GM19438 (cell line): Measurements from ENCODE around the gene SWT1.
A peak's percentile ranks its signal among the peaks of the same experiment; 100 is the strongest.
"Not testable (repeated sequence)": the region's sequence is repeated elsewhere in the genome, so short reads cannot be mapped to it uniquely, and the experiment has no call there.

ENCODE experiments used
- ATAC-seq: cut with Tn5 transposase; IDR thresholded peaks from one replicate; pipeline ENCODE4 v1.9.1; 2021; ENCODE audit warnings: low read depth; ENCODE audit not compliant: unreplicated experiment

SWT1 gene

DNA sequence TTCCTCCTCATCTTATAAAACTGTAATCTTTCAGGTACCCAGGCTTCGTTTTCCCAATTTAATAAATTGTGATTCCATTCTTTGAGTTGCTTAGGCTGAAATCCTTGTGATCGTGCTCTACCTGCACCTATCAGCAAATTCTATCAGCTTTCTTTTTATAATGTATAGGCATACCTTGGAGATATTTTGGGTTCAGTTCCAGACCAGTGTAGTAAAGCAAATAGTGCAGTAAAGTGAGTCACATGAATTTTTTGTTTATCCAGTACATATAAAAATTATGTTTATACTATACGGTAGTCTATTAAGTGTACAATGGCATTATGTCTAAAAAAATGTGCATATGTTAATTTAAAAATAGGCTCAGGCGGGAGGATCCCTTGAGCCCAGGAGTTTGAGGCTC is 5.5 kb downstream of the SWT1 start:
- no peak for ATAC-seq

DNA sequence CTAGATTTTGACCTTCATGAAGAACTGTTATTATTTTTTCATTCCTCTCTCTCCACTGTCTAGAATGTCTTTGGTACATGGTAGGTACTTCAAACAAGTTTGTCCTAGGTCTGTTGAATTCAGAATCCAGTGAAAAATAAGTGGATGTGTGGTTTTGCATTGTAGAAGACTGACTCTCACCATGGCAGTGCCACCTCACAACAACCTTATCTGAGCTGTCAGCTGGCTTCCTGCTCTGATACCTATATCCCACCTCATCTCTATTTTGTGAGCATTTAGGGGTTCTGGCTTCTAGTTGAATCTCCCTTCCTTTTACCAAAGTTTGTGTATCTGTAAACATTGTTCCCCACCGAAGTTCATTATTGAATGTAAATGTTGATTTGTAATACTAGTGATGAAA is 9.1 kb downstream of the SWT1 start:
- ATAC-seq: no peak

DNA sequence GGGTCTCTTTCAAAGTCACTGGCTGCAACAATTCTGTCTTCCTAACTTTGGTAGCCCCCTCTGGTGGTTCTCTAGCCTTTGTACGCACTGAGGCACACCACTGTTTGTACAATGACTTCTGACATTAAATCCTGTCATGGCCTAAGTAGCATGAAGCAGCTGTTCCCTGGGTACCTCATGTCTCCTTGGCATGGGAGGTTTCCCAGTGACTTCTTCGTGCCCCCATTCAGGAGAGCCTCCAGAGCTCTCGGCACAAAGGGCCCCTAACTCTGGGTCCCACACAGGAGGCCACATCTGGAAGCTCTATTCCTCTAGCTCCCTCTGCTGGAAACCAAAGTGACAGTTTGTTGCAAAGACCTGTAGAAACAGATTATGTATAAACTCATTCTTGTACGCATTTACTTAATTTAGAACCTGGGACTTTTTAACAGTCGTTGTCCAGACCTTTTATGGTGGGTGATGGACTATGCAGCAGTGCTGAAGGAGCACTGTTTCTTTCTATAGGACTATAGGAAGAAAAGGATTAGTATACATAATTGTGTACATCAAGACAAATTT is 13.4 kb downstream of the SWT1 start:
- ATAC-seq: peak; percentile 89

DNA sequence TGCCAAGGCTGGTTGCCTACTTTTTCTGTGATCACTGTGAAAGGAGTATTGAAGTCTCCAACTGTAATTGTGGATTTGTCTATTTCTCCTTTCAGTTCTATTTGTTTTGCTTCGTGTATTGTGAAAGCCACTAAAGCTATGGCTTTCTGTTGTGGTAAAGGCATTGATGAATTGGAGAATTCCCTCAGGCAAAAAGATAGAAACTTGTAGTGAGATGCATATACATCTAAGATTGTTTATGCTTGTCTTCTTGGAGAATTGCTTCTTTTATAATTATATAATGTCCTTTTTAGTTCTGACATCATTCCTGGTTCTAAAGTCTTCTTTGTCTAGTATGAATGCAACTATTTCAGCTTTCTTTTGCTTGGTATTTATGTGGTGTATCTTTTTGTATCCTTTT is 36.8 kb downstream of the SWT1 start:
- no peak for ATAC-seq

DNA sequence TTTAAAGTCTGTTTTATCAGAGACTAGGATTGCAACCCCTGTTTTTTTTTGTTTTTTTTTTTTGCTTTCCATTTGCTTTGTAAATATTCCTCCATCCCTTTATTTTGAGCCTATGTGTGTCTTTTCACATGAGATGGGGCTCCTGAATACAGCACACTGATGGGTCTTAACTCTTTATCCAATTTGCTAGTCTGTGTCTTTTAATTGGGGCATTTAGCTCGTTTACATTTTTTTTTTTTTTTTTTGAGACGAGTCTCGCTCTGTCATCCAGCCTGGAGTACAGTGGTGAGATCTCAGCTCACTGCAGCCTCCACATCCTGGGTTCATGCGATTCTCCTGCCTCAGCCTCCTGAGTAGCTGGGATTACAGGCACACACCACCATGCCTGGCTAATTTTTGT is 41.7 kb downstream of the SWT1 start:
- not testable (repeated sequence) for ATAC-seq

DNA sequence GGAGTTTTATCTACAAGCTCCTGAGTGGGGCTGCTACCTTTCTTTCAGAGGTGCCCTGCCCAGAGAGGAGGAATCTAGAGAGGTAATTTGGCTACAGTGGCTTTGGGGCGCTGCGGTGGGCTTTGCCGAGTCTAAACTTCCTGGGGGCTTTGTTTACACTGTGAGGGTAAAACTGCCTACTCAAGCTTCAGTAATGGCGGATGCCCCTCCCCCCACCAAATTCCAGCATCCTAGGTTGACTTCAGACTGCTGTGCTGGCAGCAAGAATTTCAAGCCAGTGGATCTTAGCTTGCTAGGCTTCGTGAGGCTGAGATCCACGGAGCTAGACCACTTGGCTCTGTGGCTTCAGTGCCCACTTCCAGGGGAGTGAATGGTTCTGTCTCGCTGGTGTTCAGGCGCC is 43.9 kb downstream of the SWT1 start:
- no peak for ATAC-seq

DNA sequence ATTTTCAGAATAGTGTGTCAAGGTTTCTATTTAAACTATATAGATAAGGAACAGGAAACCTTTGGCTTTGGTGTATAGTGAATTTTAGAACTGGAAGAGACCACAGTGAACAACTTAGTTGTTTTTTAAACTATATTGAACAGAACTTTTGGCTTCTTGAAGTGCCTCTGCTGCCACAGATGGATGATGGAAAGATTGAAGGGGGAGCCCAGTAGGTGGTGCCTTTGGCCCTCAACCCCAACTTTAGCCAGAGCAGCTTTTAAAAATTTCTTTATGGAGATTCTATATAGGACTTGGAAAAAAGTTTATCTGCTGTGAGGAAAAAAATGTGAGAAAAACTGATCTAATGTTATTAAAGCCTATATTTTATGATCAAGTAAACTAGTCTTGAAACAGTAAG is 50.2 kb downstream of the SWT1 start:
- no peak for ATAC-seq

DNA sequence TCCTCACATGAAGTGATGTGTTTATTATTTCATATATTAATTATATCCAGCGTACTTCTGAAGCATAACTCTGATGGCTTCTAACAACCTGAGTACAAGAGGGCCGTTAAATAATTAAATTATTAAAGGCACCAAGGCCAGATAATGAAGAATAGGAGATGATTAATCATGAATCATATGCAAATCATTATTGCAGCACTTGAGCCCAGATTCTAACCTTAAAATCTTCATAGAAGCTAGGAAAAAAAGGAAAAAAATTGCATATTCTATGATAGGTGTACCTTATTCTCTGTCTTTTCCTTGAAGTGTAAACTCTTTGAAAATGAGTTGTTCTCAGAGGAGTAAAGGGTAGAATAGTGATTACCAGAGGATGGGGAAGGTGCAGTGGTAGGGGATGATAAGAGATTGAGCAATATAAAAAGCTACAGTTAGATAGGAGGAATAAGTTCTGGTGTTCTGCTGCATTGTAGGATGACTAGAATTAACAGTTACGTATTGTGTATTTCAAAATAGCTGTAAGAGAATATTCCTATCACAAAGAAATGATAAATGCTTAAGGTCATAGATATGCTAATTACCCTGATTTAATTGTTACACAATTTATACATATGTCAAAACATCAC is 51.1 kb downstream of the SWT1 start:
- no peak for ATAC-seq

DNA sequence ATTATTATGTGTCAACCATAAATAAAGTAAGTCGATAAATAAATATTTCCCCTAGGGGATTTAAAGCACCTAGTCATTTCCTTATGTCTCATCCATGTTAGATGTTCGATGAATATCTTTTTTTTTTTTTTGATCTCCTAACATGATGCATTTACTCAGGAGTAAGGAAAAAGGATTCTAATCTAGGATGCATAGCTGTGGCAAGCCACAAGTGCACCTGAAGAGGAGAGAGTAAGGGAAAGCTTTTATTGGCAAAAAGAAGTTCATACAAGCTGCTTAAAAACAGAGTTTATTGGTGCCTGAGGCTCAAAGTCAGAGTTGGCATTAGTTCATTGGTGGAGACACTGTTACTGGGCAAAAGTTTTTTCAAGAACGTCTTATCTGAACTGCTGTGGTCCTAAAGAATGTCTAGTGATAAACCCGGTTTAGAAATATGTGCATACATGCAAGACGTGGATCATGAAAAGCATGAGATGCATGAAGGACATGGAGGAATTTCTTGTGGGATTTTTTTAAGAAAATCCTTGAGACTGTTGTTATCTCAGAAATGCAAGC is 51.7 kb downstream of the SWT1 start:
- ATAC-seq: no peak

DNA sequence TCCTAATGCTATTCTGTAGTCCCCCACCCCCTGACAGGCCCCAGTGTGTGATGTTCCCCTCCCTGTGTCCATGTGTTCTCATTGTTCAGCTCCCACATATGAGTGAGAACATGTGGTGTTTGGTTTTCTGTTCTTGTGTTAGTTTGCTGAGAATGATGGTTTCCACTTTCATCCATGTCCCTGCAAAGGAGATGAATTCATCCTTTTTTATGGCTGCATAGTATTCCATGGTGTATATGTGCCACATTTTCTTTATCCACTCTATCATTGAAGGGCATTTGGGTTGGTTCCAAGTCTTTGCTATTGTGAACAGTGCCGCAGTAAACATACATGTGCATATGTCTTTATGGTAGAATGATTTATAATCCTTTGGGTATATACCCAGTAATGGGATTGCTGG is 52.4 kb downstream of the SWT1 start:
- not testable (repeated sequence) for ATAC-seq

DNA sequence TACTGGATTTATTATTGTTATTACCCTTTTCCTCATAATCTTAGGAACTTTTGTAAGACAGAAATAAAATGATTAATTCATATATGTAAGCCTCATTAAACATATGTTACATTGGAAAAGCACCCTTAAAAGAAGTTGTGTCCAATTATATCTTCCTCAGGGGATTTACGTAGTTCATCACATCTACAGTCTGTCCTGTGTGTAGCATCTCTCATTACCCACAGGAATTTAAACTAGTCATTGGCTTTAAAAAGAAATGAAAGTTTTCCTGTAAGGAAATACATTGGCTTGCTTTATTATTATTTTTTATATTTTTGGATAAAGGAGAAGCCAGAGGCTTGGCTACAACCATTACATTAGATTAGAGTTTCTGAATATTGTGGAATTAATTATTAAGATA is 56.1 kb downstream of the SWT1 start:
- ATAC-seq: no peak

DNA sequence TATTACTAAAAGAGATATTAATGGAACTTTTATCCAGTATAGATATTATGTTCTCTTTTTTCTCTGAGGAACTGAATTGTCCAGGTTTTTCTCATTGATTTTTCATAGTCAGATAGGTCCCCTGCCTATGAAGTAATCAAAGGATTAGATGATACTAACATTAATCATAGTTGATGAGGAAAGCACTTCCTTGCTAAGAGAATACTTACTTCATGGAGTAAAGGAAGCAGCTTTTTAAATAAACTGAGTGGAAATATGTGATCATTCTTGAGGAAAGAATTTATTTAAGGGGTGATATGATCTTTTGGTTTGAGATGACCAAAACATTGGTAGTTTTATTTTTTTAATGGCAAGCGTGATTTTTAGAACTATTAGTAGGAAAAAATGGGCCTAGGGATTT is 58.9 kb downstream of the SWT1 start:
- no peak for ATAC-seq

DNA sequence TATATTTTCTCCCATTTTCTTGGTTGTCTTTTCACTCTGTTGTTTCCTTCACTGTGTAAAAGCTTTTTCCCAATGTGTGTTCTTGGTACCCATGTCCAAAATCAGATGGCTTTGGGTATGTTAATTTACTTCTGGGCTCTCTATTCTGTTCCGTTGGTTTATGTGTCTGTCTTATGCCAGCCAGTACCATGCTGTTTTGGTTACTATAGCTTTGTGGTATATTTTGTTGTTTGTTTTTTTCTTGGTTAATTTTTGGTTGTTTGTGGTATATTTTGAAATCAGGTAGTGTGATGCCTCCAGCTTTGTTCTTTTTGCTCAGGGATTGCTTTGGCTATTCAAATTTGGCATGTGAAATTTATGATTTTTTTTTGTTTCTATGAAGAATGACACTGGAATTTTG is 67.2 kb downstream of the SWT1 start:
- ATAC-seq: no peak

DNA sequence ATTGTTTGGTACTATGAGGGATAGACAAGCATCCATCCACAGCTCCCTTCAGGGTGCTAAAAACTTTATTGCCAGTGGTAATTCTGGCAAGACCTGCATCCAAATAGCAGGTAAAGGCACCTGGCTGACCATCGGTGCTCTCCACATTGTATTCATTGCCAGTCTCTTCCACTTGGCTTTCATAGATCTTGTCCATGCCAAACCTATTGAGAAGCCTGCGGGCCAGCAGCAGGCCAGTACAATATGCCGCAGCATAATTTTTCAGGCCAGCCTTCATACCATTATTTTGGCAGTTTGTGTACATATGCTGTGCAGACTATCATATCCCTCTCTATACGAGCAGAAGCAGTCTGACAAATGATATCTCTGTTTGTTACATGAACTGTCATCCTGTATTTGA is 70.2 kb downstream of the SWT1 start:
- ATAC-seq: no peak

DNA sequence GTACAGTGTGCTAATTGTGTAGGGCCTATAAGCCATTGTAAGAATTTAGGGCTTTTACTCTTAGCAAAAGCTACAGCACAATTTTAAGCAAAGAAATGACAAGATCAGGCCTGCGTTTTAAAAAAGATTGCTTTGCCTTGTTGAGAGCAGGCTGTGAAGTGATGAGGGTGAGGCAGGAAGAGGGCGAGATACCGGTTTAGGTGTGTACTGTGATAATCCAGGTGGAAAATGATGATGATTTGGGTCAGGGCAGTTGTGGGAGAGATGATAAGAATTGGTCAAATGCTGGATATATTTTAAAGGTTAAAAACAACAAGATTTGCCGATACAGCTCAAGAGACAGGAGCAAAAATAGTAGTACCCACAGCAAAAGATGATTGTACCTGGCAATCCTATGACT is 72.0 kb downstream of the SWT1 start:
- no peak for ATAC-seq

DNA sequence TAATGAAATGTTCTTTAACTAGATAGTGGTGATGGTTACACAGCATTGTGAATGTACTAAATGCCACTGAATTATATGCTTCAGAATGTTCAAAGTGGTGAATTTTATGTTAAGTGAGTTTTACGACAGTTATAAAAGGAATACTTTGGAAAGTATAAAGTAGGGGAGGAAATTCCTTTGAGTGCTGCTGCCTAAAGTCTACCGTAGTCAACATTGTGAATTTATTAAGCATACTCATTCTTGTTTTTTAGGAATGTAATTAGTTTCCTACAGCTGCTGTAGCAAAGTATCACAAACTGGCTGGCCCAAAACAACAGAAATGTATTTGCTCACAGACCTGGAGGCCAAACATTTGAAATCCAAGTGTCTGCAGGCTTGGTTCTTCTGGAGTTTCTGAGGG is 73.0 kb downstream of the SWT1 start:
- ATAC-seq: no peak

DNA sequence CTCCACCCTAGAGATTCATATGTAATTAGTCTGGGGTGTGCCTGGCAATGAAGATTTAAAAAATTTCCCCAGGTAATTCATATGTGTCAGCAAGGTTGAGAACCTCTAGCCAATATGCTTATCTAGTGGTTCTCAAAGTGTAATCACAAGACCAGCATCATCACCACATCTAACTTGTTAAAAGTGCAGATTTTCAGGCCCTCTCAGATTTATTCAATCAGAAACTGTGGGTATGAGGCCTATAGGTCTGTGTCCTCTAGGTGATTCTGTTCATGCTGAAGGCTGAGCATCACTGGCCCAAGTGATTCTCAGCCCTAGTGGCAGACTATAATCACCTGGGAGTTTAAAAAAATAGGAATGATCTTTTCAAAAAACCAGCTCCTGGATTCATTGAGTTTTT is 75.9 kb downstream of the SWT1 start:
- no peak for ATAC-seq

DNA sequence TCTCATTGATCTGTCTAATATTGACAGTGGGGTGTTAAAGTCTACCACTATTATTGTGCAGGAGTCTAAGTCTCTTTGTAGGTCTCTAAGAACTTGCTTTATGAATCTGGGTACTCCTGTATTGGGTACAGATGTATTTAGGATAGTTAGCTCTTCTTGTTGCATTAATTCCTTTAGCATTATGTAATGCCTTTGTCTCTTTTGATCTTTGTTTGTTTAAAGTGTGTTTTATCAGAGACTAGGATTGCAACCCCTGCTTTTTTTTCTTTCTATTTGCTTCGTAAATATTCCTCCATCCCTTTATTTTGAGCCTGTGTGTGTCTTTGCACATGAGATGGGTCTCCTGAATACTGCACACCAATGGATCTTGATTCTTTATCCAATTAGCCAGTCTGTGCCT is 77.2 kb downstream of the SWT1 start:
- not testable (repeated sequence) for ATAC-seq

DNA sequence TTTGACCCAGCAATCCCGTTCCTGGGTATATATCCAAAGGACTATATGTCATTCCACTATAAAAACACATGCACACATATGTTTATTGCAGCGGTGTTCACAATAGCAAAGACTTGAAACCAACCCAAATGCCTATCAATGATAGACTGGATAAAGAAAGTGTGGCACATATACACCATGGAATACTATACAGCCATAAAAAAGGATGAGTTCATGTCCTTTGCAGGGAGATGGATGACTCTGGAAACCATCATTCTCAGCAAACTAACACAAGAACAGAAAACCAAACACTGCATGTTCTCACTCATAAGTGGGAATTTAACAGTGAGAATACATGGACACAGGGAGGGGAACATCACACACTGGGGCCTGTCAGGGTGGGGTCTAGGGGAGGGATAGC is 80.2 kb downstream of the SWT1 start:
- ATAC-seq: not testable (repeated sequence)

DNA sequence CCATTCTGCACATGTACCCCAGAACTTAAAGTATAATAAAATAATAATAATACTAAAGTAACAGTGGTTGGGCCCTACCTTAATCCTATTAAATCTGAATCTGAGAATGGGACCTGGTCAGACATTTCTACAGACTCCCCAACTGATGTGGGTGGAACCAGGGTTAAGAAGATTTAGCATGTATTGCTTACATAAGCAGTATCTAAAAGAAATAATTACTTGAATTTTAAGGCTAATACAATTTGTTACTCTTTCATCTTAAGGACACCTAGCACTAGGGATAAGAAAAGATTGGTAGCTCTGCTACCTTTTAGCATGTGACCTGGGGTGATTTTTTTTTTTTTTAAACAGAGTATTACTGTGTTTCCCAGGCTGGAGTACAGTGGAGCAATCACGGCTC is 80.7 kb downstream of the SWT1 start:
- ATAC-seq: no peak

DNA sequence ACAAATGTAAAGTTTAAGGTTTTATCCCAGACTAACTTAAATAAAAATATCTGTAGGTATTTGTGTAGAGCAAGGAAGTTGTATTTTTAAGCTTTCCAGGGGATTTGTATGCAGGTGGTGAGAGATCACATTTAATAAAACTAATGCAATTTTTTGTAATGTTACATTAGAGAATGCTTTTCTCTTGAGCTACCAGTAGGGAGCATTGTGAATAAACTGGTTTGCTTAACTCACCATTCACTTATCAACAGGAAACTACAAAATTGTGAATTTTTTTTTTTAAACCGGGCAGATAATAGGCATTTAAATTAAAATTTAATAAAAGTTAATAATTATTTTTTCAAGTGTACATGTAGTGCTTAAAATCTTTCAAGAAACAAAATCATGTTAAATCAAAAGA is 81.5 kb downstream of the SWT1 start:
- ATAC-seq: no peak

DNA sequence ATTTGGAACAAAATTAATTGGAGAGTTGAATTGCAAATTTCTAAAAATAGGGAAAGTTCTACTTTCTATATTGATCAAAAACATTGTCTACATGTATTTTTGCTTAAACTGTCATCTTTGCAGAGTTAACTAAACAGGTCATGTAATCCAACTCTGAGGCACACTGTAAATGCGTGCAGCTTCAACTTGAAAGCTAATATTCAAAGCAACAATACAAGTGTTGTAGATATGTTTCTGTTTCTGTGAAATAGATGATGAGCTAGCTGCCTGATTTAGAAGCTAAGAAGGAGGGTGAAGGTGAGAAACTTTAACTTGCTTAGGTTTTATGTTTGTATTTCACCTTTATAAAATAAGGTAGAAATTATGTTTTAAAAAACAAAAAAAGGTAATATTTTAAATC is 82.9 kb downstream of the SWT1 start:
- no peak for ATAC-seq

DNA sequence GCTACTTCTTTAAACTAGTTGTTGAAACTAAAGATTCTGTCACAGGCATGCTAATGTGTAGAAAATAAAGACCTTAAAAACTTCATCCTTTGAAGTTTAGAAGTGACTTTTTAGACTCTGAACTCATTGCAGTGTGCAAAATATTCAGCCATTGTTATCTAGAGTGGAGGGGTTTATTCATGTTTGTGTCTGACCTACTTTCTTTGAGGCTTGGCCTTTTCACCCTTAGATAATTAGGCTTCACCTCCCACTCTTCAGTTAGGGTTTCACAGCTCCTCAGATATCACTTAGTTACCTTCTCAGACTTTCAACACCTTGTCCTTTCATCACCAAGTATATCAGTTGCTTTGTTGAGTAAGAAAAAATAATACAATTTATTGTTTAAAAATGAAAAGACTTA is 84.2 kb downstream of the SWT1 start:
- ATAC-seq: no peak
